IPS-NIHi7 (cell line): Measurements from ENCODE around the gene DAND5.

Source experiments
- DNase-seq: peaks from one replicate; pipeline ENCODE4 v3.0.0; 2012; ENCODE audit warnings: mixed read lengths; ENCODE audit errors: extremely low spot score

The DAND5 gene

DNA sequence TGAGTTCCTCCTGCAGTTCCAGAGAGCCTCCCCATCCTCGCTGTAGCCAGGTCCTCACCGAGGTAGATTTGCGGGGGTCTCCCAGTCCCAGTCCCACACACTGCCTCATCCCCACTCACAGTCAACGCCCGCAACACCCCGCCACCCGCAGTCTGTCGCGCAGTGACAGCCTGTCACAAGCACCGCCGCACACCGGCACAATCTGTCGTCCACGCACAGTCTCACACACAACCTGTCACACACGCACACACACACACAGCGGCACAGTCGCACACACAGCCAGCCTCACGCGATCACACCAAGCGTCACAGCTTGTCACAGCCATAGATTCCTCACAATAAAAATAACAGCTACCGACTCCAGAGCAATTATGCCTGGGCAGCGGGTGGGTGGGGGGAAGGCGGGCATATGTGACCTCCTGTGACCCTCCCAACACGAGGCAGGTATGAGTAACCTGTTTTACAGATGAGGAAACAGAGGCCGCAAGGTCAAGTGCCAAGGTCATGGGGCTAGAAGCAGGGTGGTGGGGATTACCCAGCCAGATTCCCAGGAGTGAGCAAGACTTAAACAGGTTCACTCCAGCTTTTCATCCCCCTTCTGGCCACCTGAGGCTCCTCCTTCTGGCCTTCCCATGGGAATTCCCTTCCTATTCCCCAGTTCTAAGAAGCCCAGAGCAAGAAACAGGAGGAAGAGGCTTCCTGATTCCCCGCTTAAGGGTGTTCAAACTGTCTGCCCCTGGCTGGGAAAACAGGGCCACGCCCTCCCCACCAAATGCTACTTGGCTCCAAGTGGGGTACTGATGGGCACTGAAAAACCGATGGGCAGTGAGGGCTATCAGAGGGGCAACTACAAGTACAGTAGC, 39.8 kb downstream of the DAND5 start:
- peak; percentile 46 for DNase-seq

GRCh38 chr19:13010038-13010991, 40.9 kb downstream of the DAND5 start:
- DNase-seq: no peak

DNA sequence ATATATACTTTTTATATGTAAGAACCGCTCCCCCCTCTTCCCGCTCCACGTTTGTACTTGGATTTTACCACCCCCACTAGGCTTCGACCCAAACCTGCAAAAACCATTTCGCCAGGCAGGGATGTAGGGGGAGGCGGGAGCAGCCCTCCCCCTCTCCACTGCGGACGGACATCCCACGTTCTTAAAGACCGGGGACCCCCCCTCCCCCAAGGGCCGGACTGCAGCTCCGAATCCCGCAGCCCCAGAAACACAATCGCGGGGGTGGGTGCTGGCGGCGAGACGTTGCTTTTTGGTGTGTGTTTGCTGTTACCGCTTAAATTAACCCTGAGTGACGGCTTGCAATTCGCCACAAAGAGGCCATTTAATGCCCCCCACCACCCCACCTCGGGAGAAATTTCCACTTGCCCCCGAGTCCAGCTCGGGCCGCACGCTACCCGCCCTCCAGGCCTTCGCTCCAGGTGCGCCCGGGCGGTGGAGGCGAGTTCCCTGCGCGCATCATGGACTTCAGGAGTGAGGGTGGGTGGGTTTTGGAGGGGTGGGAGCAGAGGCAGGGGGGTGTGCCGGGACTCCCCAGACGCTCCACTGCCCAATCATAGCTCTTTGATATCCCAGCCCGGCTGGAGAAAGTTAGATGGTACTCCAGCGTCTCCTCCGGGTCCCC, 41.7 kb downstream of the DAND5 start:
- no peak for DNase-seq

GRCh38 chr19:13011653-13012389, 42.4 kb downstream of the DAND5 start:
- peak; percentile 37 for DNase-seq

DNA sequence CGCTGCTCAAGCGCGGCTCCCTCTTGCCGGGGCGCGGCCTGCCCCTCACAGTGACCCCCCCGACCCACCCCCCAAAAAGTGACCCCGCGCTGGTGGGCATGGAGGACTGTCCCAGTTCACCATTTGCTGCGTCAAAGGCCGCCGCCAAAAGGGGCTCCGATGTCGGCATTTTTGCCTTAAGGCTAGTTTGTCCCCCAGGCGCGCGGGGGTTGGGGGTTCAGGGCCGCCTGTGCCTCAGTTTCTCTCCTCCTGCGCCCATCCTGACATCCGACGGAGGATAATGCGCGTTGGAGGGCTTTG, 43.0 kb downstream of the DAND5 start:
- DNase-seq: no peak

DNA sequence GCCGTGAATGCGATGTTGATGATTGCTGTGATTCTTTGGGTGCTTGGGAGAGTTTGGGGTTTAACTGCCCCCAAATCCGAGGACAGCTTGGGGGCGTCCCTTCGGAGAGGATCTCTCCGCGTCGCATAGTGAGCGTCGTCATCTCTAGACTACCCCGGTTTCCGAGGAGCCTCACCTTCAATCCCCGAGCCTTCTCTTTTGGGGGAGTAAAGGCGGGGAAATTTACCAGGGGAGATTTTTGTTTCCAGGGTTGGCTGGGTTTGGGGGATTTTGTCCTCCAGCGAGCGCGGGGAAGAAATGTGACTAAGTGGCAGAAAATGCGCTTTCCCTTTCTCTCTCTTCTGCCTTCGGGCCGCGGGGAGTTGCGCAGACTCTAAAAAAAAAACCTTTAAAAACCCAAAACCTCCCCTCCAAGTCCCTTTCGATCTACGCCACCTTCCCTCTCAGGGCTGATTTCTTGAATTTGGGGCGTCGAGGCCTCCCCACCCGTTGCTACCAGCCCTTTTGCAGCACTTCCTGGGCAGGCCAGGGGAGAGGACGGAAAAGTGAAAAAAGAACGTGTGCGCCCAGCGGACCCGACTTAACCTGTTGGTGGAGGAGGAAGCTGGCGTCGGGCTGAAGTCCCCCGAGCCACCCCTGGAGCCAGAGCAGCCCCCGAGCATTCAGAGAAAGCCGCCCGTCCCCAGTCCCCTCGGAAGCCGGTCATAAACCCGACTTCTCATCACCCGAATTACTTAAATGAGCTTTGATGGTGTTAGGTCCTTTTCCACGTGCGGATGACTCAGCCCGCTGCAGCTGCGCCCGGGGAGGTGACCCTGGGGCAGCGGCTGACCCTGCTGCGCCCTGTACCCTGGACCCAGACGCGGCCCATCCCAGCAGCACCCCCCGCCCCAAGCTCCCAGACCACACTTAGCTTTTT, 43.6 kb downstream of the DAND5 start:
- peak; percentile 50 for DNase-seq

- no peak for DNase-seq
Observed at GRCh38 chr19:13013649-13014048, 44.3 kb downstream of the DAND5 start.

DNA sequence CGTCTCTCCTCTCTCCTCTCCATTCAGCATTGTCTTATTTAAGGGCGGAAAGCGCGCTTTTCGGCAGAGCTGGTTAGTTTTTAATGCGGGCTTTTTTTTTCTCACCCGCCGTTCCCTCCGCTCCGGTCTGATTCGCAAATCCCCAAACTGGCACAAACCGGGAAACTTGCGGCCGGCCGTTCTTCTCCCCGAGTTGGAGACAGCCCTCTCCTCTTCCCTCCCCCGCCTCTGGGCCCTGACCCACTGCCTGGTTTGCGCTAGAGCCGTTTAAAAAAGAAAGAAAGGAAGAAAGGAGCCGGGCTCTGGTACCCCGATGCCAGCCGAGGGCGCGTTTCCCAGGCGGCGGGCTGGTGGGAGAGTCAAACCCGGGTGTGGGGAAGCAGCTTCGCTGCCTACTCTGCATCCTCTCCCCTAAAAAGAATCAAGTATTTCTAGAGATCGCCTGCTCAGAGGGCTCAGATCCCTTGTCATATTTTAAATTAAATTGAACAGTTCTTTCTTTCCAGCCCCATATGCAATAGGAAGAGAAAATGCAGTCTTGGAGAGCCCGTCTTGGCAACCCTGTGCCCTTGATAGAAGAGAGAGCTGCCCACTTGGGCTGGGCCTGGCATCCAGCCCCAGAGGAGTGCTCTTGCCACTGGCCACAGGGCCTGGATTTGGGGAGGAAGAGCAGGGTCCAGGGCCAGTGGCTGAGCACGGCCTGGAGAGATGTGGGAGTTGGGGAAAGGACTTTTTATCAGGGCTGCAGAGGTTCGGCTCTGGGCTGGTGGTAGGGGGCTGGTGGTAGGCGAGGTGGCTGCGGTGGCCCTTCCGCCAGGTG, 44.9 kb downstream of the DAND5 start:
- peak; percentile 46 for DNase-seq

- no peak for DNase-seq
Observed at GRCh38 chr19:13014921-13015280, 45.5 kb downstream of the DAND5 start.

DNA sequence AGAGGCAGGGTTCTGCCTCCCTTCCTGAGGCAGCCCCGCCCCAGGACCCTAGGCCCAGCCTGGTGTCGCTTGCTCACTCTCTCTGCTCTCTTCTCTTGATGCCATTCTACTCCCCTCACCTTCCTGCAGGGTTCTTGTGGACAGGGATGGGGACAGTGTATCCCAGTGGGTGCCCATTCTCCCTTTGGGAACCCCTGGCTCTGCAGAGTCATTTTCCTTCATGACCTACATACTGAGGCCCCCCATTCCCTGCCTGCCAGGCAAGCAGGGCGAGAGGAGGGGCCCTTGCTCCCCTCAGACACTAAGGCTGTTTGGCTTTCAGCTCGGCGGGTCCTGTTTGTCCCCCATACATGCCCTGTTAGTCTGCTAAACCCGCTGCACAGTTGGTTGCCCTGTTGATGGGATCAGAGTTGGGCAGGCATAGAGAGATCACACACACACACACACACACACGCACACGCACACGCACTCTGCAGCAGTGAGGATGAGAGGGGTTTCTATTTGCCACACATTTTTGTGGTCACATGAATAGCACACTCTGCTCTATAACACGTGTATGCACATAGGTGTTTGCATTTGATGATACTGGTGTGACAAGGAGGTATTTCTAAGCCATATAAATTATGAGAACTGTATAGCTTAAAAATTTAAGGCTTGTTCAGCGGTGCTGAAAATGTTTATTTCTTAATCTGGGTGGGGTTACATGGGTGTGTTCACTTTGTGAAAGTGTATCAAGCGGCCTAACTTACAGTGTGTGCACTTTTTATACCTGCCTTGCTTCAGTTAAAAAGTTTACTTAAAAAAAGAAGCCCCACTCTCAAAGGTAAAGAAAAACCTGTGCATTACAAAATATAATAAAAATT, 46.2 kb downstream of the DAND5 start:
- peak; percentile 60 for DNase-seq

DNA sequence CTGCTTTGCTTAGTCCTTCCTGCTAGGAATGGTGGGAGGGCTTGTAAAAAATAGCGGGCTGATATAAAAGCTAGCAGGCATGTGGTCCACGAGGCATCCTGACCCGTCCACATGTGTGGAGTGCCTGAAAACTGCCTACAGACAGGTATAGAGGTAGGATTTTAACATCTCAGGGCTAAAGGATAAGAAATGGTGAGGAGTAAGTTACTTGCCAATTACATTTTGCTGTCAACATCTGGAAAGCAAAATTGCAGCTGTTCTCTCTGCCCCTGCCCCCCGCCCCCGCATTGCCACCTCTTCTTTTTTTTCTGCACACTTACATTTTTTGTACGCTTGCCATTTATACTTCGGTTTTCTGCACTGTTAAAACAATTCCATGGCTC, 46.9 kb downstream of the DAND5 start:
- DNase-seq: no peak

- no peak for DNase-seq
Observed at GRCh38 chr19:13016628-13017305, 47.4 kb downstream of the DAND5 start.

DNA sequence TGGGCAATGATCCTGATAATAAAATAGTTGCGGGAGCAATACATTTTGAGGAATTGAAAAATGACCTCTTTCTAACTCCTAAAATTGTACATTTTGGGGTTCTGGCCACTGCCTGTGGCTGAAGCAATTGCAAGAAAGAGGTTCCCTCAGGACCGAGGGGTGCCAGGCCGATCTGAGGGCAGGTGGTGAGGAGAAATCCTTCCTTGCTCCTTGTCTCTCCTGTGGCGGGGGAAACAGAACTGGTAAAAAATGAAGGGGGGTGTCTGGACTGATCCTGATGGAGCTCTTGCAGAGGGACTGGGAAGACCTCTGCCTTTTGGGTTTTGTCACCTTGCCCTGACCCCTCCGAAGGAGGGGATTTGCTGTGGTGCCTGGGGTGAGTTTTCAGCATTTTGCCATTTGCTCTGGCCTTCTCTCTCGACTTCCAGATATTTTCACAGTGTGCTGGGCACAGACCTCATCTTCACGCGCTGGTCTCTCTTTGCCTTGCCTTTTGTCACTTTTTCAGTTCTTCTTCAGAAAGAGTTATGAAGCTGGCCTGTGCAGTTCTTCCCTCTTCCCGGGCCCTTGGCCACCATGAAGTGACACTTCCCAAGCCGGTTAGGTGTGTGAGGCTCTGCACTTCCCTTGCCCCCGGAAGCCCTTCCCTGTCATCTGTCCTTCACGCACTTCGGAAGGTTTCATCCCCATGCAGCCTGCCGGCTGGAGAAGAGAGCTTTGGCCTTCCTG, 48.1 kb downstream of the DAND5 start:
- DNase-seq: peak; percentile 45

DNA sequence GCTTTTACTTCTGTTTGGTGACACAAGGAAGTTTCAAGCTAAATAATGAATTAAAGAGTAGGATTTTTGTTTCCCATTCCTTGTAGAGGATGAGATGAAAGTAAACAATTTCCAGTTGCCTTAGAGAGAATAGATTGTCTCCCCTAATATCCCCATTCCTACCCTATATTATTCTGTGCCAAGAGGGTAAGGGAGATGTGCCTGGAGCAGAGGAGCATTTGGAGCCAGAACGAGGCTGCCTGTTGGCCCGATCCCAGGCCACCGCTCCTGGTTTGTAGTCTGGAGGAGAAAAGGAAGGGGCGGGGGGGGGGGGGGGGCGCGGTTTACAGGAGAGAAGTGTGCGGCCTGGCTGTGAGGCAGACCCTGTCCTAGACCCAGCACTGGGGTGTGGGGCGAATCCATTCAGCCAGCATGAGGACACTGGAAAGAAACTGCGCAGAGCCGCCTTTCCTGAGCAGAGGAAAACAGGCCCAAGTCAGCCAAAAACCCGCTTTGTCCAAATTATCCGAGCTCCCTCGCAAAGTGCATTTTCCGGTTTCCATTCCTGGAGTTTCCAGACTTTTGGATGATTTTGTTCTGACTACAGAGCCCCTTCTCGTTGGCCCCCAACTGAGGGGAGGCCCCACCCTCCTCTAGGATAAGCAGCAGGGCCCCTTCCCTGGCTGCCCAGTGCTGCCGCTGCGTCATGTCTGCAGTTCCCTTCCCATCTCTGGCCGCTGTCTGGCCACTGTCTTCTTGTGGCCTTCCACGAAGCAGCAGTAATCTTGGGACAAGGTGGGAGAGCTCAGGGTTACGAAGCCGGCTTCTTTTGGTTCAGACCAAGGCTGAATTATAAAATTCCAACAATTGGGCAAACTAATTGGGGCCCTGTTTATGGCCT, 48.9 kb downstream of the DAND5 start:
- peak; percentile 31 for DNase-seq

GRCh38 chr19:13019332-13019731, 50.0 kb downstream of the DAND5 start:
- DNase-seq: no peak

DNA sequence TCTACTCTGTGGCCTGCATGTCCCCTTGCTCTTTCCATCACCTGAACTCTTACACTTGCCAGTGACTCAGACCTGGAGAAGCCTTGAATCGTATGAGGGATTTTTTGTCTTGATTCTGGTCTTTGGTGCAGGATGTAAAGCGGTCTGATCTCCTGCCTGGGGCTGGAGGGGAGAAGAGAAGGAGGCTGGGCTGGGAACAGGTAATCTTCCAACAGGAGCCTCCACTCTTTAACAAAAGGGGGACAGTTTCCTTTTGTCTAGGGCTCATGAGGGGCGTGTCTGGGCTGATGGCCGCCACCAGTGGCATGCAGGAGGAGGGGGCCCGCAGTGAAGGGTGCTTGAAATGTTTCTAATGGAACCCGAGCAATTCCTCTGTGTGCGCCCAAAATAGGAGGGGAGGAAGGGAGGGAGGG, 50.6 kb downstream of the DAND5 start:
- peak; percentile 52 for DNase-seq
